GM18498 (cell line): ENCODE data around the gene PPP1R14C.

Source experiments
- ATAC-seq: cut with Tn5 transposase; IDR thresholded peaks from one replicate; pipeline ENCODE4 v1.9.1; 2021; ENCODE audit warnings: mild to moderate bottlenecking, moderate library complexity; ENCODE audit not compliant: unreplicated experiment

Gene PPP1R14C

DNA sequence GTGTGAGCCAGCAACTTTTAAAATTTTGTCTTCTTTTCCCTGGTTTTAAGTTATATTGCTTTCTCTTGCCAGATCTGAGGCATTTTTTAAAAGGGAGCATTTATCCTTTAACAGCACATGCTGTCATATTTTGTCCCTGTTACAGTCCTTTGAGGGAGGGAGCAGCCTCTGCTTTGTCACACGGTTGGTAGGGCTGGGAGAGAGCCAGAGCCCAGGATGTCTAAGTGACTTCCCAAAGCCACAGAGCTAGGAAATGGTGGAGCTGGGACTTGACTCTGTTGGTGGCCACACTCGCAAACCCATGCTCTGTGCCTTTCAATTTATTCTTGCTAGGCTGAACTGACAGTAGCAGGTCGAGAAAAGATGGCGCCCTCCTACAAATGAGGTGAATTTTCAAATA is 145.6 kb downstream of the PPP1R14C start:
- ATAC-seq = no peak

DNA sequence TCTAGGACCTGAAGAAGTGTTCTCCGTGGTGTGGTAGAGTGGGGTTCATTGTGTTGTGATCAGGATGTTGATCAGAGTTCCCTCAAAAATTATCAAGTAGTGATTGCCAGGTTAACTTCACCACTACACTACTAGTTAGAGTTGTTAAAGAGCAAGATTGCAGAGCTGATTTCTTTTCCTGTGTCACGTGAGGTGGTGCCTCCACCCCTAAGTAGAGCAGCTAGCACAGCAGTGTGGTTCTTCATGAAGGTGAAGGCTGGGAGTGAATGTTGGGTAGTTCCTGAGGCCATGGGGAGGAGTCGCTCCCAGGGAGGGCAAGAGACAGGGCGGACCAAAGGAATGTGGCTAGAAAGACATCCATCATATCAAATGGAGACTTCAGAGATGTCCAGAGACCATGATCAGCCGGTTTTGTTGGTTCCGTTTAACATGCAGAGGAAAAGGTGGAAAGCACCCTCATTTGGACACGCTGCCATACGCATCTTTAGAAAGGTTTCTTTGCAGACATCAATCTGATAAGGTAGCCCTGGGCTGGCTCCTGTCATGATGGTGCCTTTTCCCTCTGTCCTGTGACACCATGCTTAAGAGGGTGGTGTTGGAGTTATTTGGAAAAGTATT is 146.7 kb downstream of the PPP1R14C start:
- ATAC-seq = no peak

GRCh38 chr6:150290429-150290828 is 147.6 kb downstream of the PPP1R14C start:
- ATAC-seq = no peak

DNA sequence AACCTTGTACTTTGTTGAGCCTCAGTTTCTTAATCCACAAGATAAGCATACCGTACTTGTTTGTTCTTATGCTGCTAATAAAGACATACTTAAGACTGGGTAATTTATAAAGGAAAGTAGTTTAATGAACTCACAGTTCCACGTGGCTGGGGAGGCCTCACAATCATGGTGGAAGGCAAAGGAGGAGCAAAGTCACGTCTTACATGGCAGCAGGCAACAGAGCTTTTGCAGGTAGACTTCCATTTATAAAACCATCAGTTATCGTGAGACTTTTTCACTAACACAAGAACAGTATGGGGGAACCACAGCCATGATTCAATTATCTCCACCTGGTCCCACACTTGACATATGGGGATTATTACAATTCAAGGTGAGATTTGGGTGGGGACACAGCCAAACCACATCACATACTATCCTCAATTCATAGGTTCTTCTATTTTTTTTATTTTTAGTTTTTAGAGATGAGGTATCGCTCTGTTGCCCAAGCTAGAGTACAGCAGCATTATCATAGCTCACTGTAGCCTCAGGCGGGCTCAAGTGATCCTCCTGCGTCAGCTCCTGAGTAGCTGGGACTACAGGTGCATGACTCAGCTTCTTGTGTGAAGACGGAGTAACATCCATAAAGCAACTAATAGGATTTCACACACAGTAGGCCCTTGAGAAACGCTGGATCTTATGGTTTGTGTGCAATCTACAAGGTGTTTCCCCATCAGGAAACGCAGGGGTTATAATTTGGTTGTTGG is 149.3 kb downstream of the PPP1R14C start:
- ATAC-seq = no peak

DNA sequence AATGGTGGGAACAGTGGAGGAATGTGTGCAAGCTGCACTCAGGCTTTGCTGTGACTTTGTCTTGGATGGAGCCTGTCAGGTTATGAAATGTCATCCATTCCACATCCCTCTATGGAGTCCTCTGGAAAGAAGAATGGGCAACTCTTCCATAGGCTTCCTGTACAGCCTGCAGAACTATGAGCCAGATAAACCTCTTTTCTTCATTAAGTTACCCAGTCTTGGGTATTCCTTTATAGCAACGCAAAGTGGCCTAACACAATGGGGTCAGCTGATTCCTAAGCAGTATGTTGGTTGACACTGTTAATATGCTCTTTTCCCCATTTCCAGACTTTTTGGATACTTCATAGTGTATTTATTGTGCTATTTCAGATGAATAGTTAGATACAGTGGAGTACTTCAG is 150.2 kb downstream of the PPP1R14C start:
- ATAC-seq = no peak

GRCh38 chr6:150293423-150294173 is 150.8 kb downstream of the PPP1R14C start:
- no peak for ATAC-seq

DNA sequence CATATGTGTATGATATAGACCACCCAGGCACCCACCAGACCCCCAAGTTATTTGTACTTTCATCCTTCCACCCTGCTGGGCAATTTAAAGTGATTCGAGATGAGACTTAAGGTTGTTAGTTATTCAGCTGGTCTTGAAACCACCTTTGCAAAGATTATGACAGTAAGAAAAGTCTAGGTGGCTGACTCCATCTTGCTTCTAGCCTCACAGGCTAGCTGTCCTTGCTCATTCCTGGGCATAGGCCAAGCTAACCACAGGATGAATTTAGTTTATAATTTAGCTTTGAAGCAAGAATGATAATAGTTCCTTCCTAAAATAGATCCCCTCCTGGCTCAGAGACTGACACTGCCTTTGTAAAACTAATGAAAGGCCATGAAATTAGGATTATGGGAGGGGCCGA is 154.0 kb downstream of the PPP1R14C start:
- no peak for ATAC-seq

- ATAC-seq = no peak
Observed at GRCh38 chr6:150297327-150298029, 154.6 kb downstream of the PPP1R14C start.

GRCh38 chr6:150298030-150298380 is 155.2 kb downstream of the PPP1R14C start:
- no peak for ATAC-seq

DNA sequence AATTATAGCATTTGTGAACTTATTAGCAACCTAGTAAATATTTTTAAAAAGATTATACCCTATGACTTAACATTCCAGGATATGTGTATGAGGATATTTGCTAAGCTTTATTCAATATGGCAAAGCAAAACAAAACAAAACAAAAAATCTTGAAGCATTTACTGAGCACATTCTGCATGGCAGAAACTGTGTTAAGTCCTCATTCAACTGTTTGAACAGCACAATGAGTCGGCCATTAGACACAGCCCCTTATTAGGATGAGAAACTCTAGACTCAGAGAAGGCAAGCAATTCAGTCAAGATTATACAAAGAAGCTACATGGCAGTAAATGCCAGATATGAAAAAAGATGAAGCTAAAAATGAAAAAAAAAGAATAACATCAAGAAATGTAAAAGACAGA is 155.8 kb downstream of the PPP1R14C start:
- ATAC-seq = no peak
